Activated naive CD8-positive, alpha-beta T cell treated with anti-CD3 and anti-CD28 coated beads, Interleukin-2, amount 10 ng/mL, durations not matched to agents 7 days and 5 days (primary cell): ENCODE results near the gene MARS1. TPM values are rescaled to one million over a fixed set of nuclear protein-coding genes. Genes with fewer than 3 reads are reported as not detected.

Source experiments
- microRNA-seq: library from miRNA; unstranded; fragments of <30 nt; microRNA quantifications from one replicate; pipeline ENCODE4 v1.2.0, GENCODE V29; 2022
- total RNA-seq, 2 experiments: library from RNA; stranded (reverse); gene quantifications; one replicate each; pipeline ENCODE4 v1.2.3, GENCODE V29; 2021

The MARS1 gene
- total RNA-seq, 2 experiments from 2014 or later = 293 to 306 TPM

Small RNAs within 50 kb of the gene (microRNA-seq; reads per million reads assigned to microRNA genes)
- gene MIR616 = 2.8 reads per million
- not detected for gene MIR6758

Other genes starting within 250 kb of the MARS1 start
- gene STAC3, start 236.9 kb upstream of the MARS1 start, total RNA-seq = 10 to 100 TPM; 10.7 to 11.4 TPM
- gene R3HDM2, start 57.0 kb upstream of the MARS1 start, total RNA-seq = 10 to 100 TPM; 91.5 to 97.1 TPM
- gene INHBC, start 53.3 kb upstream of the MARS1 start, total RNA-seq = under 1 TPM in 1 of 2 experiments, not detected in 1; 0.14 TPM
- not detected for gene INHBE, start 32.8 kb upstream of the MARS1 start, total RNA-seq
- gene GLI1, start 28.3 kb upstream of the MARS1 start, total RNA-seq = under 1 TPM; 0.54 to 0.86 TPM
- gene ARHGAP9, start 8.2 kb upstream of the MARS1 start, total RNA-seq = 100 to 1,000 TPM; 282 to 304 TPM
- 10 to 100 TPM; 34.4 to 37.2 TPM for gene DDIT3, start 32.4 kb downstream of the MARS1 start, total RNA-seq
- gene MBD6, start 34.8 kb downstream of the MARS1 start, total RNA-seq = 10 to 100 TPM; 94.2 to 96.7 TPM
- 10 to 100 TPM; 81.0 to 84.4 TPM for gene DCTN2, start 59.1 kb downstream of the MARS1 start, total RNA-seq
- gene KIF5A, start 62.0 kb downstream of the MARS1 start, total RNA-seq = 1 to 10 TPM; 1.4 to 1.6 TPM
- gene PIP4K2C, start 103.1 kb downstream of the MARS1 start, total RNA-seq = 10 to 100 TPM; 21.6 to 24.1 TPM
- gene DTX3, start 116.8 kb downstream of the MARS1 start, total RNA-seq = 10 to 100 TPM; 31.5 to 32.8 TPM
- 1 to 10 TPM; 1.3 to 1.4 TPM for gene ARHGEF25, start 123.4 kb downstream of the MARS1 start, total RNA-seq
- under 1 TPM; 0.65 to 0.80 TPM for gene B4GALNT1, start 145.1 kb downstream of the MARS1 start, total RNA-seq
- 100 to 1,000 TPM; 135 to 140 TPM for gene OS9, start 206.1 kb downstream of the MARS1 start, total RNA-seq